Immature natural killer cell (primary cell): ENCODE results near the gene SELENOS. TPM values are rescaled to one million over a fixed set of nuclear protein-coding genes. Genes with fewer than 3 reads are reported as not detected.

ENCODE experiments used
- DNase-seq, 3 donors: peaks; one replicate each; pipeline ENCODE4 v3.0.0; 2022; ENCODE audit warnings: mixed read lengths in 1 of 3
- H3K27ac Mint-ChIP-seq, 6 donors: one replicate each; pipeline ENCODE4 v1.8.0; 2020; ENCODE audit warnings: mixed read lengths in 6 of 6, mild to moderate bottlenecking in 5 of 6, inconsistent platforms in 4 of 6, moderate library complexity in 3 of 6
- H3K27me3 Mint-ChIP-seq, 3 donors: one replicate each; pipeline ENCODE4 v1.8.0; 2020 to 2021; ENCODE audit warnings: low read depth in 3 of 3, mild to moderate bottlenecking in 3 of 3, mixed read lengths in 3 of 3, moderate library complexity in 3 of 3, inconsistent platforms in 1 of 3
- H3K36me3 Mint-ChIP-seq, 3 donors: one replicate each; pipeline ENCODE4 v1.8.0; 2020; ENCODE audit warnings: mixed read lengths in 3 of 3, inconsistent platforms in 2 of 3, mild to moderate bottlenecking in 2 of 3
- H3K4me1 Mint-ChIP-seq, 2 donors: one replicate each; pipeline ENCODE4 v1.8.0; 2020; ENCODE audit warnings: inconsistent platforms in 2 of 2, mild to moderate bottlenecking in 2 of 2, mixed read lengths in 2 of 2, moderate library complexity in 1 of 2
- H3K4me3 Mint-ChIP-seq, 5 donors: one replicate each; pipeline ENCODE4 v1.8.0; 2020; ENCODE audit warnings: mild to moderate bottlenecking in 5 of 5, mixed read lengths in 5 of 5, inconsistent platforms in 3 of 5, moderate library complexity in 3 of 5
- H3K9me3 Mint-ChIP-seq, 6 donors: one replicate each; pipeline ENCODE4 v1.8.0; 2020; ENCODE audit warnings: mild to moderate bottlenecking in 6 of 6, mixed read lengths in 6 of 6, inconsistent platforms in 4 of 6, moderate library complexity in 3 of 6
- polyA plus RNA-seq, 3 donors: library from polyadenylated mRNA; unstranded; fragments of 300-500 nt; fragmentation: Illumina TruSeq; gene quantifications; one replicate each; pipeline ENCODE4 v1.2.3, GENCODE V29; 2021

Gene SELENOS
- polyA plus RNA-seq, 3 donors from 2014 or later: 88.7 to 122 (median 94.9) TPM

- Mint-ChIP-seq H3K9me3 (no peaks in the 10 kb centered on the region), H3K4me3 (no peak overlapping the region), H3K27me3 (peaks cover 0 to 5% (median 1%) of the 10 kb centered on the region in 3 donors), H3K36me3 (no peaks in the 10 kb centered on the region), H3K27ac (no peak overlapping the region), H3K4me1 (peaks cover 8 to 9% of the 10 kb centered on the region in 2 donors)
- no peak for DNase-seq
Measured at GRCh38 chr15:101262551-101262950, 14.7 kb downstream of the SELENOS start.

- peak; percentile 55 to 64 (median 62) for DNase-seq
- Mint-ChIP-seq H3K27me3 (peaks cover 0 to 5% (median 1%) of the 10 kb centered on the region in 3 donors), H3K9me3 (no peaks in the 10 kb centered on the region), H3K36me3 (no peaks in the 10 kb centered on the region), H3K4me1 (peaks cover 0 to 4% of the 10 kb centered on the region in 2 donors), H3K4me3 (no peak overlapping the region), H3K27ac (no peak overlapping the region)
Measured at GRCh38 chr15:101258238-101259144, 18.8 kb downstream of the SELENOS start.

- Mint-ChIP-seq H3K36me3 (no peaks in the 10 kb centered on the region), H3K9me3 (no peaks in the 10 kb centered on the region), H3K4me3 (no peak overlapping the region), H3K4me1 (peaks cover 10 to 11% of the 10 kb centered on the region in 2 donors), H3K27me3 (peaks cover 4 to 12% (median 7%) of the 10 kb centered on the region in 3 donors), H3K27ac (no peak overlapping the region)
- DNase-seq: no peak
Measured at GRCh38 chr15:101256757-101257156, 20.5 kb downstream of the SELENOS start.

- peaks cover 11 to 12% of the 10 kb centered on the region in 2 donors for H3K4me1 Mint-ChIP-seq
- no peak overlapping the region for H3K27ac Mint-ChIP-seq
- H3K9me3 Mint-ChIP-seq: no peaks in the 10 kb centered on the region
- no peak overlapping the region for H3K4me3 Mint-ChIP-seq
- H3K27me3 Mint-ChIP-seq: peaks cover 4 to 12% (median 10%) of the 10 kb centered on the region in 3 donors
- no peak for DNase-seq
- H3K36me3 Mint-ChIP-seq: no peaks in the 10 kb centered on the region
Measured at GRCh38 chr15:101255615-101256241, 21.6 kb downstream of the SELENOS start.

- Mint-ChIP-seq H3K9me3 (no peaks in the 10 kb centered on the region), H3K27ac (peak overlapping the region in 1 of 6 donors; percentile 30), H3K27me3 (peaks cover 11 to 13% (median 12%) of the 10 kb centered on the region in 3 donors), H3K4me1 (peaks cover 18 to 19% of the 10 kb centered on the region in 2 donors), H3K4me3 (no peak overlapping the region), H3K36me3 (no peaks in the 10 kb centered on the region)
- no peak for DNase-seq
Measured at GRCh38 chr15:101255051-101255395, 22.3 kb downstream of the SELENOS start.

- H3K9me3 Mint-ChIP-seq: no peaks in the 10 kb centered on the region
- no peaks in the 10 kb centered on the region for H3K36me3 Mint-ChIP-seq
- H3K27ac Mint-ChIP-seq: peak overlapping the region in 1 of 6 donors; percentile 30
- peaks cover 12 to 13% (median 12%) of the 10 kb centered on the region in 3 donors for H3K27me3 Mint-ChIP-seq
- H3K4me1 Mint-ChIP-seq: peaks cover 25% of the 10 kb centered on the region in 2 donors
- no peak overlapping the region for H3K4me3 Mint-ChIP-seq
- no peak for DNase-seq
Measured at GRCh38 chr15:101254157-101255050, 22.9 kb downstream of the SELENOS start.

- Mint-ChIP-seq H3K4me3 (peak overlapping the region; percentile 89 to 94 (median 93)), H3K4me1 (peaks cover 30 to 39% of the 10 kb centered on the region in 2 donors)
Measured at GRCh38 chr15:101252836-101253235, 24.4 kb downstream of the SELENOS start.

GRCh38 chr15:101251830-101252820, 25.2 kb downstream of the SELENOS start, which contains the start of gene CHSY1:
TSS of gene CHSY1 (minus strand) at chr15:101252048. CDS start at chr15:101251456, 592 bp downstream.
- Mint-ChIP-seq H3K27me3 (peaks cover 8 to 12% (median 12%) of the 10 kb centered on the region in 3 donors), H3K4me1 (peaks cover 36 to 46% of the 10 kb centered on the region in 2 donors), H3K27ac (peak within 1 kb of the TSS; percentile 83 to 92 (median 87)), H3K36me3 (peaks cover 0 to 3% (median 0%) of the 10 kb centered on the region in 3 donors), H3K9me3 (no peaks in the 10 kb centered on the region), H3K4me3 (peak within 1 kb of the TSS; percentile 90 to 94 (median 93))
- DNase-seq: peak; percentile 93 to 94 (median 93)

More at GRCh38 chr15:101252836-101253235, 24.4 kb downstream of the SELENOS start:
- DNase-seq: no peak
- peak overlapping the region; percentile 78 to 90 (median 84) for H3K27ac Mint-ChIP-seq
- H3K9me3 Mint-ChIP-seq: no peaks in the 10 kb centered on the region
- peaks cover 8 to 12% (median 12%) of the 10 kb centered on the region in 3 donors for H3K27me3 Mint-ChIP-seq
- H3K36me3 Mint-ChIP-seq: peaks cover 0 to 3% (median 0%) of the 10 kb centered on the region in 3 donors

GRCh38 chr15:101250873-101251829, 26.1 kb downstream of the SELENOS start:
- Mint-ChIP-seq H3K4me1 (peaks cover 45 to 56% of the 10 kb centered on the region in 2 donors), H3K36me3 (peaks cover 0 to 3% (median 0%) of the 10 kb centered on the region in 3 donors), H3K27ac (peak overlapping the region; percentile 81 to 92 (median 87)), H3K4me3 (peak overlapping the region; percentile 89 to 93 (median 90)), H3K9me3 (no peaks in the 10 kb centered on the region), H3K27me3 (peaks cover 8 to 12% (median 12%) of the 10 kb centered on the region in 3 donors)
- peak in 2 of 3 donors; percentile 23 to 37 for DNase-seq

- DNase-seq: no peak
- peaks cover 52 to 64% of the 10 kb centered on the region in 2 donors for H3K4me1 Mint-ChIP-seq
- H3K36me3 Mint-ChIP-seq: peaks cover 0 to 3% (median 0%) of the 10 kb centered on the region in 3 donors
- peak overlapping the region; percentile 89 to 93 (median 90) for H3K4me3 Mint-ChIP-seq
- H3K27ac Mint-ChIP-seq: peak overlapping the region; percentile 81 to 92 (median 87)
- H3K9me3 Mint-ChIP-seq: no peaks in the 10 kb centered on the region
- peaks cover 8 to 12% (median 12%) of the 10 kb centered on the region in 3 donors for H3K27me3 Mint-ChIP-seq
Measured at GRCh38 chr15:101250341-101250831, 26.9 kb downstream of the SELENOS start.

- no peak for DNase-seq
- Mint-ChIP-seq H3K36me3 (peaks cover 0 to 3% (median 0%) of the 10 kb centered on the region in 3 donors), H3K9me3 (no peaks in the 10 kb centered on the region), H3K27ac (peak overlapping the region in 1 of 6 donors; percentile 30), H3K4me3 (peak overlapping the region in 2 of 5 donors; percentile 27 to 32), H3K4me1 (peaks cover 73 to 85% of the 10 kb centered on the region in 2 donors), H3K27me3 (peaks cover 8 to 16% (median 13%) of the 10 kb centered on the region in 3 donors)
Measured at GRCh38 chr15:101248274-101248673, 29.0 kb downstream of the SELENOS start.
